A204.1 (cell line): ENCODE measurements around the gene HEATR1.
"Not testable (repeated sequence)": the region's sequence is repeated elsewhere in the genome, so short reads cannot be mapped to it uniquely, and the experiment has no call there.

Source experiments
- FAIRE-seq: peaks from 2 replicates; lab custom pipeline; 2012; peaks lifted over from hg19 to GRCh38; lab: Jason Lieb, UNC

HEATR1 gene, protein sequence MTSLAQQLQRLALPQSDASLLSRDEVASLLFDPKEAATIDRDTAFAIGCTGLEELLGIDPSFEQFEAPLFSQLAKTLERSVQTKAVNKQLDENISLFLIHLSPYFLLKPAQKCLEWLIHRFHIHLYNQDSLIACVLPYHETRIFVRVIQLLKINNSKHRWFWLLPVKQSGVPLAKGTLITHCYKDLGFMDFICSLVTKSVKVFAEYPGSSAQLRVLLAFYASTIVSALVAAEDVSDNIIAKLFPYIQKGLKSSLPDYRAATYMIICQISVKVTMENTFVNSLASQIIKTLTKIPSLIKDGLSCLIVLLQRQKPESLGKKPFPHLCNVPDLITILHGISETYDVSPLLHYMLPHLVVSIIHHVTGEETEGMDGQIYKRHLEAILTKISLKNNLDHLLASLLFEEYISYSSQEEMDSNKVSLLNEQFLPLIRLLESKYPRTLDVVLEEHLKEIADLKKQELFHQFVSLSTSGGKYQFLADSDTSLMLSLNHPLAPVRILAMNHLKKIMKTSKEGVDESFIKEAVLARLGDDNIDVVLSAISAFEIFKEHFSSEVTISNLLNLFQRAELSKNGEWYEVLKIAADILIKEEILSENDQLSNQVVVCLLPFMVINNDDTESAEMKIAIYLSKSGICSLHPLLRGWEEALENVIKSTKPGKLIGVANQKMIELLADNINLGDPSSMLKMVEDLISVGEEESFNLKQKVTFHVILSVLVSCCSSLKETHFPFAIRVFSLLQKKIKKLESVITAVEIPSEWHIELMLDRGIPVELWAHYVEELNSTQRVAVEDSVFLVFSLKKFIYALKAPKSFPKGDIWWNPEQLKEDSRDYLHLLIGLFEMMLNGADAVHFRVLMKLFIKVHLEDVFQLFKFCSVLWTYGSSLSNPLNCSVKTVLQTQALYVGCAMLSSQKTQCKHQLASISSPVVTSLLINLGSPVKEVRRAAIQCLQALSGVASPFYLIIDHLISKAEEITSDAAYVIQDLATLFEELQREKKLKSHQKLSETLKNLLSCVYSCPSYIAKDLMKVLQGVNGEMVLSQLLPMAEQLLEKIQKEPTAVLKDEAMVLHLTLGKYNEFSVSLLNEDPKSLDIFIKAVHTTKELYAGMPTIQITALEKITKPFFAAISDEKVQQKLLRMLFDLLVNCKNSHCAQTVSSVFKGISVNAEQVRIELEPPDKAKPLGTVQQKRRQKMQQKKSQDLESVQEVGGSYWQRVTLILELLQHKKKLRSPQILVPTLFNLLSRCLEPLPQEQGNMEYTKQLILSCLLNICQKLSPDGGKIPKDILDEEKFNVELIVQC (N-terminal part only)

DNA sequence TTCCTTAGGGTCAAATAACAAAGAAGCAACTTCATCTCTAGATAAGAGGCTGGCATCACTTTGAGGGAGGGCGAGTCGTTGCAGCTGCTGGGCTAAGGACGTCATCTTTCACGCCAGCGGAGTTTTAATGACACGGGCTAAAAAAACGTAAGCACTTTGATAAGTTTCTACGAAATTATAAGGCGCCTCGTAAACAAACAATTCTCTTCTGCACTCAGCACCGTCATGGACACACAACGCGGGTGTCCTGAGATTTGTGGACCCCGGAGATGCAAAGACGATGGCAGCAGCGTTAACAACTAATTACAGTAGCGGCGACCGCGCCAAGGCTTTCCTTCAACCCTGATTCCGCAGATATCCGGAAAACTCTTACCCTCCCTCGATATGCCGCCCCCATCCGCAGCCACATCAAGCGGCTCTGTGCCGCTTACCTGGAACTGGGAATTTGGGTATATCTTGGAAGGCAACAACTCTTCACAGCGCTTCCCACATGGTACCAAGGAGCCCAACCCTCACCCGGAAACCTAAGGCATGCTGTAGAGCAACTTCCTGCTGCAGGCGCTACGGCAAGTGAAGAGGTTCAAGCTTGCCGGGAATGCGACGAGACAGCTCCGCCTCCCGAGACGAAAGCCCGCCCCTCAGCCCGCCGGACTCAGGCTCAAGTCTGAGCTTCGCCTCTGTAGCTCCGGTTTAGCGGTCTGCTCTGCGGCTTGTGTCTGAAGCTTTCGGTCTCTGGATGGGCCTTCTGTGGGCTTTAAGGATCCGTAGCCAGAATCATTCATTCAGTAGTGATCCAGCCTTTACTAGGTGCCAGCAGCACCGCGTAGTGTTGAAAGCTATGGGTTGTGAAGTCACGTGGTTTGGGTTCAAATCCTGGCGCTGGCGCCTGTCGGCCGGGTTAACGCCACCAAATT lies at the start of gene HEATR1:
Gene HEATR1, minus strand, starts transcription at position 526 of the 914 bp plus-strand sequence. Its CDS starts 421 bp downstream, at position 105.
- peak; percentile 93 for FAIRE-seq

- FAIRE-seq = no peak
These were observed 40.8 kb upstream of the HEATR1 start for GRCh38 chr1:236645016-236645680.

DNA sequence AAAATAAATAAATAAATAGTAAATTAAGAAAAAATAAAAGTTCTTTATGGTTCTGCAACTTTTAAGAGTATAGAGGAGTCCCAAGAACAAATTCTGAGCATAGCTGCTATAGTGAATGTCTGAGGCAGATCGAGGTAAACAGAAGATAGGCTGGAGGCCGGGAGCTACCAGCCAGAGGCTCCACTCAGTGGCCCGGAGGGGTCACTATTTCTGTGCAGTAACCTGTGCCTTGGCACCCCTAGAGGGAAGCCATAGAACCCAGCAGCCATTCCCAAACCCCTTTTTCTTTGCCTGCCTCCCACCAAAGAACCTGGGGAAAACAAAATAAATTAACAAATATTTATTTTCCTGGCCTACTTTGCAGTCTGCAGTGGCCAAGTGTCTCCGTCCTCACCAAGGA lies 38.4 kb upstream of the HEATR1 start:
- FAIRE-seq = no peak

DNA sequence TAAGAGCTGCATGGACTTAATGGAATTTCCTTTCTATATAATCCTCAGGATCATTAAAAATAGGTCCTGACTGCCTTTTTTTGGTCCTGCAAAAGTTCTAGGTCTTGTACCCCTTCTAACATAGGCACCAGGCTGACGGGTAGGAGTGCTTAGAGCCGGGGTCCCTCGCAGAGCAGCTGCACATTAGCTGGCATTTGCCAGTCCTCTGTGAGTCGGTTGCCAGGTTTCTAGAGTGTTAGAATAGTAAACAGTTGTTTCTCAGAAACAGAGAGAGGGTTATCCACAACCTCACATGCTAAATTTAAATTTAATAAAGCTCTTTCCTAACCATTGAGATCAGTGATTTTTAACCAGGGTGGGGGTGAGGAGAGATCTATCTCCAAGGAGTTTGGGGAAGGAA lies 35.4 kb upstream of the HEATR1 start:
- no peak for FAIRE-seq

GRCh38 chr1:236638945-236639344 lies 34.6 kb upstream of the HEATR1 start:
- no peak for FAIRE-seq

DNA sequence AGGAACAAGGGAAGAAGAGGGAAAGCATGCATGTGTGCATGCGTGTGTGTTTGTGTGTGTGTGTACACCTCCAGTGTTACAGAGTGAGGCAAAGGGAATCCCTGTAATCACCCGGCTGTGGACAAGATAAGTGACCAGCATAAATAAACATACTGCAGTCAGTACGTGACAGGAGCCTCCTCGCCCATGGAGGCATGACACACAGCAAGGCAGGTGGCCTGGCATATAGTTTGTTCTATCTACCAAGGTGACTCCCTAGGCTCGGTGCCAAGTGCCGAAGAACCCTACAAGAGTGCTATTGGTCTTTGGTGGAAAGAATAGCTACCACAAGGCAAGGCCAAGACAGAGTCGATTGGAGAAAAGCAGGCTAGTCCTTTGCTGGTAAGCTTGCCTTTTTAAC lies 31.7 kb upstream of the HEATR1 start:
- FAIRE-seq = no peak

GRCh38 chr1:236627727-236628408 lies 23.6 kb upstream of the HEATR1 start:
- FAIRE-seq = no peak

DNA sequence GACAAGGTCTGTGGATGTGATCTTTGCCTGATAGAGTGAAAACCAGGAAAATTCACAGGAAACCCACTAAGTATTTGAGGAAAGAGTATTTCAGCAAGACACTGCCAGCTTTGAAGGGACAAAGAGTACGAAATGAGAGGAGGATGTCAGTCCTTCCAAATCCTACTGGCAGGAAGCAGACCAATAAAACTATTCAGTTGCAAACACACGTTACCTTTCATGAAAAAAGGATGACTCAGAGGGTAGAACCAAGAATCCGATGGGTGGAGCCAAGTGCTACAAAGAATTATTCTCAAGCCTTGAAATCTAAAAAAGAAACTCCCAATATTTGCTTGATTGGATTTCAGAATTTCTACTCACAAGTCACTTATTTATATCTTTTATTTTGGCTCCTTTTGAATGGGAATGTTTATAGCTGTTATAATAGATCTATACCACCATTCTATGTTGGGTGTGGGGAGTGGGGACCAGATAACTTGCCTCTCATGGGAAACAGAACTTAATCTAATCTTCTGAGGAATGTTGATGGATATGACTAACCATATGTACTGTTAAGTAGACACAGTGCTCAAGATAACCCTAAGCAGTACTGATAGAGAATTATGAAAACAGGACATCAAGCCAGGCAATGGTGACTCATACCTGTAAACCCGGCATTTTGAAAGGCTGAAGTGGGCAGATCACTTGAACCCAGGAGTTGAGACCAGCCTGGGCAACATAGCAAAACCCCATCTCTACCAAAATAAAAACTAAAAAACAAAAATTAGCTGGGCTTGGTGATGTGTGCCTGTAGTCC lies 19.3 kb upstream of the HEATR1 start:
- no peak for FAIRE-seq

DNA sequence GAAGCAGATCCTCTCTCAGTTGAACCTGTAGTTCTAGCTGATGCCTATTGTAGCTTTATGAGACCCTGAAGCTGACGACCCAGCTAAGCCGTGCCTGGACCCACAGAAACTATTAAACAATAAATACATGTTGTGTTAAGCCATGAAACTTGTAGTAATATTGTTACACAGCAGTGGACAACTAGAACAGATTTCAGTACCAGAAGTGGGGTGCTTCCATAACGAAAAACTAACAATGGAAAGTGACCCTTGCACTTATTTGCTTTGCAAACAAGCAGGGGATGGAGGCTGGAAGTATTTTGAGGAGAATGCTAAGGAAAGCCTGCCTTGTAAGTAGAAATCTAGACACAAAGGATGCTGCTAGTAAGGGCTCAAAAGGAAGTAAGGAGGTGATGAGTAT lies 18.1 kb upstream of the HEATR1 start:
- no peak for FAIRE-seq

DNA sequence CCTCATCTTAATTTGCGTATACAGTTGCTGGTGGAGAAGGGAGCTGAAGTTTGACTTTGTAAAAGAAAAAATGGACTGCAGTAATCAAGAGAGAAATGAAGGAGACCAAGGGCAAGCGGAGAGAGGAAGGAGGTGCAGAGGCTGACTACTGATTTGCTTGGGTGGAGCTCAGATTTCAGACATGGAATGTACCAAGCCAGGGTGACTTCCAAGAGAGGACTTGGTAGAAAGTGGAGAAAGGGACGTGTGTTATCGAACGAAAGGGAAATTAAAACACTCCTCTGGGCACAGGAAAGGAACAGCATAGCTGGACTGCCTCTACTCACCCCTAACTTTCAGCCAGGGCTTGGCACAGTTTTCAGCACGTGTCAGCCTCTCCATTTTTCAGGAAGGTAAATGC lies 15.1 kb upstream of the HEATR1 start:
- FAIRE-seq = no peak

DNA sequence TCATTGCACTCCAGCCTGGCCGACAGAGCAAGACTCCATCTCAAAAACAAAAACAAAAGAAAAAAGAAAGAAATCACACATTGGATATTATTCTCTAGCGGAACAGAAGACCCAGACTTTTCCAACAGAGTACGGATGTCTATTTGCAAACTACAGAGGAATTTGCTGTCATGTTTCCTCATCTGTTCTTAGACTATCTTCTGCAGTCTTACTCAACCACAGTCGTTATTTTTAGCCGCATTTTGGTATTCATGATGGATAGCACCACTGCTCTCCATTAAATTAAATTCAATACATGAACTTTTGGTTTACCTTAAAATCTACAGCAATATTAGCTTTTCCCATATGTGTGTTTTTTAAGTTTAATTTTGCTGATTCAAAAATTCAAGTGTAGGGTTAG lies 14.2 kb upstream of the HEATR1 start:
- no peak for FAIRE-seq

DNA sequence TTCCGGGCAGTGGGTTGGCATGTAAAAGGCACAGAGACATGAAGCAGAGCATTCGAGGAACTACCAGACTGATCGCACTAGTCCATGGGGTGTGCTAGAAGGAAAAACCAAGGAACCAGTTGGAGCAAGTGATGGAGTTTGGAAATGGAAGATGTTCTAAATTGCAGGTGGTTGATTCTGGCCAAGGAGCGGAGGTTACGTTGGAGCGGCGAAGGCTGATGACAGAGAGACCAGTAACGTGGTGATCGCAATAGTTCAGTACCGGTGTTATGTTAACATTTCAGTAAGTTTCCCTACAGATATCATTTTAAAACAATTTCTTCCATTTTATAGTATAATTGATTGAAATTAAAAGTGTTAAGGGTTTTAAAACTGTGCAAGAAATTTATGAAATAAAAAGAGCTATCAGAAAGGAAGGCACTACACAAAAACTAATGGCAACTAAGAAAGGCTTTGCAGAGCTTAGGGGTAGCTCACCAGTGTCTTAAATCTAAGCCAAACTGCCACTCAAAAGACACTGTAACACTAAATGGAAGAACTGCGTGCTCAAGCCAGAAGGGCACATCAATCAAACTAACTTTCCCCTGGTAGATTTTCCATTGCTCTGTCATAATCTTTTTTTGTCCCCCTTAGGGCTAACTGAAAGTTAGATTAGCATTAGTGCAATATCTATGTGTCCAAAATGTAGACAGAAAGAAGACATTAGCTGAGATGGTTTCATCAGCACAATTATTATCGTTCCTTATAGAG lies 11.3 kb upstream of the HEATR1 start:
- FAIRE-seq = no peak

GRCh38 chr1:236612349-236612748 lies 8.0 kb upstream of the HEATR1 start:
- FAIRE-seq = no peak

- peak; percentile 95 for FAIRE-seq
These were observed 4.8 kb upstream of the HEATR1 start for GRCh38 chr1:236608930-236609726.

- not testable (repeated sequence) for FAIRE-seq
These were observed 3.3 kb upstream of the HEATR1 start for GRCh38 chr1:236607597-236607996.

- no peak for FAIRE-seq
These were observed 840 bp upstream of the HEATR1 start for GRCh38 chr1:236604905-236605806.

- FAIRE-seq = no peak
These were observed 2.1 kb downstream of the HEATR1 start for GRCh38 chr1:236602171-236602570.
